GM12875 (cell line): Measurements from ENCODE around the gene SH3GLB1.

Source experiments
- H3K4me3 ChIP-seq: one replicate; pipeline ENCODE4 v1.5.1; 2011; ENCODE audit warnings: low read depth, low read length, control low read depth
- CTCF ChIP-seq: IDR thresholded peaks from 2 replicates; pipeline ENCODE4 v1.5.1; 2011; ENCODE audit warnings: low read depth, mild to moderate bottlenecking, control low read depth, inconsistent platforms, low read length, moderate library complexity, borderline replicate concordance; ENCODE audit not compliant: insufficient read depth

SH3GLB1 gene

GRCh38 chr1:86739648-86740509, 35.5 kb downstream of the SH3GLB1 start:
- H3K4me3 ChIP-seq = no peak overlapping the region
- no peak for TF ChIP-seq CTCF

GRCh38 chr1:86741947-86742572, 37.7 kb downstream of the SH3GLB1 start:
- peak; percentile 15; the same call in 1 of the 2 replicates for TF ChIP-seq CTCF
- no peak overlapping the region for H3K4me3 ChIP-seq

GRCh38 chr1:86747304-86747703, 42.9 kb downstream of the SH3GLB1 start:
- no peak overlapping the region for H3K4me3 ChIP-seq
- TF ChIP-seq CTCF = no peak

GRCh38 chr1:86748622-86749373, 44.4 kb downstream of the SH3GLB1 start:
- TF ChIP-seq CTCF = no peak
- H3K4me3 ChIP-seq = no peak overlapping the region

GRCh38 chr1:86750076-86750475, 45.7 kb downstream of the SH3GLB1 start:
- no peak for TF ChIP-seq CTCF
- no peak overlapping the region for H3K4me3 ChIP-seq

- no peak for TF ChIP-seq CTCF
- H3K4me3 ChIP-seq = no peak overlapping the region
Observed at GRCh38 chr1:86750530-86750929, 46.2 kb downstream of the SH3GLB1 start.
